Hepatocyte (in vitro differentiated cells): ENCODE results near the gene DPF3. TPM values are rescaled to one million over a fixed set of nuclear protein-coding genes. Genes with fewer than 3 reads are reported as not detected.

Experiments
- DNase-seq: peaks from one replicate; pipeline ENCODE4 v3.0.0-alpha.2; 2016; ENCODE audit warnings: low spot score
- H2AFZ ChIP-seq: fragments of 200-600 bp; sonication (generic); 2 replicates; pipeline ENCODE4 v1.6.0; 2016; ENCODE audit warnings: antibody characterized with exemption, mild to moderate bottlenecking
- H3K27ac ChIP-seq: fragments of 200-600 bp; sonication (generic); 2 replicates; pipeline ENCODE4 v1.5.1; 2016; ENCODE audit warnings: mild to moderate bottlenecking
- H3K27me3 ChIP-seq: fragments of 200-600 bp; sonication (generic); 2 replicates; pipeline ENCODE4 v1.6.1; 2016
- H3K36me3 ChIP-seq: fragments of 200-600 bp; sonication (generic); replicated peaks from 2 replicates; pipeline ENCODE4 v1.5.1; 2016; ENCODE audit warnings: low read depth; ENCODE audit not compliant: insufficient read depth
- H3K4me1 ChIP-seq: fragments of 200-600 bp; sonication (generic); 2 replicates; pipeline ENCODE4 v1.5.1; 2016; ENCODE audit warnings: mild to moderate bottlenecking, moderate library complexity; ENCODE audit not compliant: insufficient read depth
- H3K4me2 ChIP-seq: fragments of 200-600 bp; sonication (generic); 2 replicates; pipeline ENCODE4 v1.6.0; 2016
- H3K4me3 ChIP-seq: fragments of 200-600 bp; sonication (generic); 2 replicates; pipeline ENCODE4 v1.5.1; 2016; ENCODE audit warnings: mild to moderate bottlenecking
- H3K79me2 ChIP-seq: fragments of 200-600 bp; sonication (generic); 2 replicates; pipeline ENCODE4 v1.6.0; 2017; ENCODE audit warnings: mild to moderate bottlenecking
- H3K9me2 ChIP-seq: fragments of 200-600 bp; sonication (generic); replicated peaks from 2 replicates; pipeline ENCODE4 v1.6.0; 2017; ENCODE audit warnings: mild to moderate bottlenecking; ENCODE audit not compliant: insufficient read depth
- H3K9me3 ChIP-seq: fragments of 200-600 bp; sonication (generic); 2 replicates; pipeline ENCODE4 v1.5.1; 2016; ENCODE audit warnings: low read depth, mild to moderate bottlenecking
- H4K20me1 ChIP-seq: fragments of 200-600 bp; sonication (generic); 2 replicates; pipeline ENCODE4 v1.6.0; 2016; ENCODE audit warnings: mild to moderate bottlenecking; ENCODE audit not compliant: insufficient read depth, poor library complexity, severe bottlenecking
- EZH2 ChIP-seq: fragments of 200-600 bp; sonication (generic); IDR thresholded peaks from 2 replicates; pipeline ENCODE4 v1.6.1; 2016; ENCODE audit warnings: antibody characterized with exemption, mild to moderate bottlenecking, borderline replicate concordance
- EZH2phosphoT487 ChIP-seq: fragments of 200-600 bp; sonication (generic); IDR thresholded peaks from one replicate; pipeline ENCODE4 v1.6.1; 2018; ENCODE audit warnings: antibody characterized with exemption, mild to moderate bottlenecking, low read depth, moderate library complexity; ENCODE audit not compliant: unreplicated experiment, severe bottlenecking
- WGBS: methylation state at CpG from one replicate; pipeline ENCODE4 v1.1.6; 2016; ENCODE audit warnings: low lambda C conversion rate; ENCODE audit errors: missing lambda C conversion rate; 5-methylcytosine and 5-hydroxymethylcytosine counted together
- polyA plus RNA-seq: library from polyadenylated mRNA; unstranded; fragments of >200 nt; fragmentation: Nextera tagmentation; extraction: Ambion mirVana; gene quantifications from 2 replicates; pipeline ENCODE4 v1.2.1, GENCODE V29; 2016
- total RNA-seq: library from RNA; depleted of rRNA; stranded (reverse); fragments of >200 nt; gene quantifications from 2 replicates; pipeline ENCODE4 v1.2.3, GENCODE V29; 2014
- TF ChIP-seq, protein P1 (sequence below): fragments of 200-600 bp; sonication (generic); IDR thresholded peaks from 2 replicates; pipeline ENCODE4 v1.5.1; 2016; ENCODE audit warnings: antibody characterized with exemption, mild to moderate bottlenecking; ENCODE audit not compliant: poor library complexity

Gene DPF3
- total and polyA plus RNA-seq, 2 experiments from 2014 or later, result 0.21 to 0.47 TPM

DNA sequence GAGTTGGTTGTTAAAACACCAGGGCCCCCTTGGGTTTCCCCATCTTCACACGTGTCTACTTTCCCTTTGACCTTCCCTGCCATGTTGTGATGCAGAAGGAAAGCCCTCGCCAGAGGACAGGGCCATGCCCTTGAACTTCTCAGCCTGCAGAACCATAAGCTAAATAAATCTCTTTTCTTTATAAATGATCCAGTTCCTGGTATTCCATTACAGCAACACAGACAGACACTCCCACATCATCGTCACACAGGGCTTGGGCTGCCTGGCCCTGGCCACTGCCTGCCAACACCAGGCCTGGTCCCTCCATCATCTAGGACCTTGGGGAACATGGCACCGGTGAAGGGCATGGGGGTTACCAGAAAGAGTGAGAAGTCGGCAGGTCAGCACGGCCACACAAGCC is 84.8 kb downstream of the DPF3 start:
- H3K27me3 ChIP-seq, result no peaks in the 10 kb centered on the region
- H3K27ac ChIP-seq, result no peak overlapping the region
- H3K9me3 ChIP-seq, result no peaks in the 10 kb centered on the region
- no peak overlapping the region for H3K4me2 ChIP-seq
- no peaks in the 10 kb centered on the region for H3K9me2 ChIP-seq
- no peaks in the 10 kb centered on the region for H3K36me3 ChIP-seq
- no peak for TF ChIP-seq EZH2
- no peak for TF ChIP-seq EZH2phosphoT487
- TF ChIP-seq, protein P1, sequence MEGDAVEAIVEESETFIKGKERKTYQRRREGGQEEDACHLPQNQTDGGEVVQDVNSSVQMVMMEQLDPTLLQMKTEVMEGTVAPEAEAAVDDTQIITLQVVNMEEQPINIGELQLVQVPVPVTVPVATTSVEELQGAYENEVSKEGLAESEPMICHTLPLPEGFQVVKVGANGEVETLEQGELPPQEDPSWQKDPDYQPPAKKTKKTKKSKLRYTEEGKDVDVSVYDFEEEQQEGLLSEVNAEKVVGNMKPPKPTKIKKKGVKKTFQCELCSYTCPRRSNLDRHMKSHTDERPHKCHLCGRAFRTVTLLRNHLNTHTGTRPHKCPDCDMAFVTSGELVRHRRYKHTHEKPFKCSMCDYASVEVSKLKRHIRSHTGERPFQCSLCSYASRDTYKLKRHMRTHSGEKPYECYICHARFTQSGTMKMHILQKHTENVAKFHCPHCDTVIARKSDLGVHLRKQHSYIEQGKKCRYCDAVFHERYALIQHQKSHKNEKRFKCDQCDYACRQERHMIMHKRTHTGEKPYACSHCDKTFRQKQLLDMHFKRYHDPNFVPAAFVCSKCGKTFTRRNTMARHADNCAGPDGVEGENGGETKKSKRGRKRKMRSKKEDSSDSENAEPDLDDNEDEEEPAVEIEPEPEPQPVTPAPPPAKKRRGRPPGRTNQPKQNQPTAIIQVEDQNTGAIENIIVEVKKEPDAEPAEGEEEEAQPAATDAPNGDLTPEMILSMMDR, result no peak
- no peaks in the 10 kb centered on the region for H3K4me1 ChIP-seq
- H2AFZ ChIP-seq, result no peak overlapping the region
- no peaks in the 10 kb centered on the region for H4K20me1 ChIP-seq
- 76% methylated on average over 6 of the region's 6 CpGs for WGBS
- no peaks in the 10 kb centered on the region for H3K79me2 ChIP-seq
- no peak for DNase-seq
- H3K4me3 ChIP-seq, result no peak overlapping the region

DNA sequence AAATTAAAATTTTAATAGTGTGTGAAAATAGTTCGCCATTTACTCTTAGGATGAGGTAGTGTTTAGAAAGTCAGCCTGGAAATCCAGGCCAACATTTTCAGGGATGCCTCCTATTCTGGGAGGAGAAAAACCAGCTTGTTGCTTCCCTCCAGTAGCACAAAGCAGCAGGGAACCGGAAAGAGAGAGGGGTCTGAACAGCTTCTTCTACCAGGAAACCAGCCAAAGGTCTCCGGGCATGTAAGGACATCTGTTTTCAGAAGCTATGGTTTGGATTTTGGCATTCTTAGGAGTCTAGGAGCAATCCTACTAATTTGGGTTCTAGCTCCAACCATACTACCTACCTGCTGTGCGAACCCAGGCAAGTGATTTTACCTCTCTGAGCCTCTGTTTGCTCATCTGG is 85.3 kb downstream of the DPF3 start:
- WGBS, result 93% methylated on average over 4 of the region's 4 CpGs
- DNase-seq, result no peak
- Histone ChIP-seq H3K4me2 (no peak overlapping the region), H3K79me2 (no peaks in the 10 kb centered on the region), H3K27me3 (no peaks in the 10 kb centered on the region), H3K9me3 (no peaks in the 10 kb centered on the region), H4K20me1 (no peaks in the 10 kb centered on the region), H2AFZ (no peak overlapping the region), H3K36me3 (no peaks in the 10 kb centered on the region), H3K9me2 (no peaks in the 10 kb centered on the region), H3K4me1 (no peaks in the 10 kb centered on the region), H3K27ac (no peak overlapping the region), H3K4me3 (no peak overlapping the region)
- TF ChIP-seq EZH2phosphoT487, result no peak
- TF ChIP-seq, protein P1, result no peak
- TF ChIP-seq EZH2, result no peak

DNA sequence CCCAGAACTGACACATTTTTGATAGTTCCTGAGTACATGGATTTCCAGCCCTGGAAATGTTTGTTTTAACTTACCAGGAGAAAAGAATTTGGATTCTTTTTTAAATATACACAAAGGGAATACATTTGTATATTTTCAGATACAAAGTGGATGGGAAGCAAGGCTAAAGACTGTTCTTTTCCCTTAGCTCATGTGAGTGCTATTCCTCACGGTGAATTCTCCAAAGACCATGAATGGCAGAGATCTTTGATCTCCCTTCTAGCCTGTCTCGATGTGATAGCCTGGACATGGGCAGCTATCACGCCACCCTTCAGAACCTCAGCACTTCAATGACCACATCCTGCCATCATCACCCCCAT is 91.3 kb downstream of the DPF3 start:
- Histone ChIP-seq H3K4me3 (no peak overlapping the region), H3K79me2 (no peaks in the 10 kb centered on the region)
- WGBS, result 82% methylated on average over 3 of the region's 3 CpGs

More for the DNA sequence above, 91.3 kb downstream of the DPF3 start:
- no peaks in the 10 kb centered on the region for H3K36me3 ChIP-seq
- no peaks in the 10 kb centered on the region for H3K9me2 ChIP-seq
- no peak for TF ChIP-seq EZH2
- TF ChIP-seq, protein P1, result no peak
- no peak for TF ChIP-seq EZH2phosphoT487
- H3K4me1 ChIP-seq, result no peaks in the 10 kb centered on the region
- no peak overlapping the region for H3K27ac ChIP-seq
- H3K9me3 ChIP-seq, result no peaks in the 10 kb centered on the region
- H3K27me3 ChIP-seq, result no peaks in the 10 kb centered on the region
- no peaks in the 10 kb centered on the region for H4K20me1 ChIP-seq
- no peak overlapping the region for H2AFZ ChIP-seq
- H3K4me2 ChIP-seq, result no peak overlapping the region
- DNase-seq, result no peak
